Stimulated activated CD4-positive, alpha-beta T cell treated with anti-CD3 and anti-CD28 coated beads, Interleukin-12 subunit alpha, Interleukin-12 subunit beta, amount 100 ng/mL, for 48 hours (primary cell): Measurements from ENCODE around the gene MORC3.
A peak's percentile ranks its signal among the peaks of the same experiment; 100 is the strongest.
"Not testable (repeated sequence)": the region's sequence is repeated elsewhere in the genome, so short reads cannot be mapped to it uniquely, and the experiment has no call there.

Source experiments
- DNase-seq, 3 donors: peaks; one replicate each; pipeline ENCODE4 v3.0.0-alpha.2; 2020; ENCODE audit warnings: low read depth in 2 of 3, low spot score in 1 of 3

The MORC3 gene

DNA sequence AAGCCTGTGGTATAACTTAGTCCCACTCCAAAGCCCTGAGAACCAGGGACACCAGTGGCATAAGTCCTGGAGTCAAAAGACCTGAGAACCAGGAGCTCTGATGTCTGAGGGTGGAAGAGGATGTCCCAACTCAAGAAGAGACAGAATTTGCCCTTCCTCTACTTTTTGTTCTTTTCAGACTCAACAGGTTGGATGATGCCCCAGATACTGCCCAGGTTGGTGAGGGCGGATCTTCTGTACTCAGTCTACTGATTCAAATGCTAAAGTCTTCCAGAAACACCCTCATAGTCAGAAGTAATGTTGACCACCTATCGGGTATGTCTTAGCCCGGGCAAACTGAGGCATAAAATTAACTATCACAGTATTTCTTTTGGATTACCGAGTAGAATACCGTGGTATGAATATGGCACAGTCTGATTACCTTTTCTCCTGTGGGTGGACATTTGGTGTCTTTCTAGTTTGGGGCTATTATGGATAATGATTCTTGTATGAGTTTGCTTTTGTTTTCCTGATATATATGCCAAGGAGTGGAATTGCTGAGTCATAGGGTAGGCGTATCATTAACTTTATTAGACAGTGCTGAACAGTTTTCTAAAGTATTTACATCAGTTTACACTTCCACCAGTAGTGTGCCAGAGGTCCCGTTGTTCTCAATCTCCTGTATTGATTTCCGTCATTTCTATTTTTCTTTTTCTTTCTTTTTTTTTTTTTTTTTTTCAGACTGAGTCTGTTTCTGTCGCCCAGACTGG is 62.0 kb downstream of the MORC3 start:
- DNase-seq = no peak

DNA sequence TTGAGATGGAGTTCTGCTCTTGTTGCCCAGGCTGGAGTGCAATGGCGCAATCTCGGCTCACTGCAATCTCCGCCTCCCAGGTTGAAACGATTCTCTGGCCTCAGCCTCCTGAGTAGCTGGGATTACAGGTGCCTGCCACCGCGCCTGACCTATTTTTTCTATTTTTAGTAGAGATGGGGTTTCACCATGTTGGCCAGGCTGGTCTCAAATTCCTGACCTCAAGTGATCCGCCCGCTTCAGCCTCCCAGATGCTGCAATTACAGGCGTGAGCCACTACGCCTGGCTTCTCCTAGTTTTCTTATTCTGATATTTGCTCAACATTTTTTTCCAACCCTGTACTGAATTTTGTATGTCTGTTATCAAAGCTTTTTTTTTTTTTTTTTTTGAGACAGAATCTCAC is 62.7 kb downstream of the MORC3 start:
- not testable (repeated sequence) for DNase-seq

DNA sequence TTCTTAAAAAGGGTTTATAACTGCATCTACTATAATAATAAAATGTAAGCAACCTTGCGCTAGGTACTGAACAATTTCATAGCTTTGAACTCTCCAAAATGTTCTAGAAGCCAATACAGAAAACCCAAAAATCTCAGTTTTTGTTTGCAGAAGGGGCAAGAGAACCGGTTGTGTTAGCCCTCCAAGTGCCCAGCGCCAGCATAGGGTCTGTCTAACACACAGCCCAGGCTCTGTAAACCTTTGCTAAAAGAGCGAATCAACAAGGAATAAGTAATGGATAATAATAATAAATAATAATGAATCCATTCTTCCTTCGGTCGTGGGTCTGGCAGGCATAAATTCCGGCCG is 64.9 kb downstream of the MORC3 start:
- DNase-seq = no peak

DNA sequence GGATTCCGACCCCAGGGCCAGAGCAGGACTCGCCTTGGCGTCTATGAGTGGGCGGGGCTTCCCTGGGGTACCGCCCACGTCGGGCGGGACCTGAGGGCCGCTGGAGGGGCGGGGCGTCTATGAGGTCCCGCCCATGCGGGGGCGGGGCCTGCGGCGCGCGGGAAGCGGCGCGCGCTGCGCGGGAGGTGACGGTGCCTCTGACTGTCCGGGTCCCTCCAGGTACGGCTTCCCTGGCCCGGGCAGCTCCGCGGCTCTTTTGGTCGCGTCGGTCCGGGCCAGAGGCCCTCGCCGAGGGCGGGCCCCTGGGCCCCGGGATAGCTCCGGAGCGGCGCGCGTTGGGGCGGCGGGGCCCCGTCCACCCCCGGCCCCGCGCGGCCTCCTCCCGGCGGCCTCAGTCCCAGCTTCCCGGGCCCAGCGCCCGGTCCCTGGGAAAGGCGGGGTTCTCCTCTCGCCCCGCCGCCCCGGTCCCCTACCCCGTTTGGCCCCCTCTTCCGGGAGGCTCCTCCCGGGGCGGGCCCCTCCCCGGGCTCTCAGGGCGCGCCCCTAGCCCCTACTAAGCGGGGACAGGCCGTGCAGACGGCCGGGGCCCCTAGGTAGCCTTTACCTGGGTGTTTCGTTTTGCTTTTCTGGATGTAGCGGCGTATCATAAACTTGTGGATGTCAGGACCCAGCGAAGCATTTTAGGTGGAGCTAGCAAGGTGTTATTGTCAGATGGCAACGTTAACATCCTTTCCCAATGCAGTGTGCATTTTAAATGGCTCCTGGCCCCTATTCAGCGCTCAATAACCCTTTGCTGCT is 65.4 kb downstream of the MORC3 start, which contains the start of gene CHAF1B:
TSS of gene CHAF1B (plus strand) at position 160 of the 798 bp plus-strand sequence. CDS start 745 bp downstream, outside the sequence.
- peak; percentile 63 to 82 (median 77) for DNase-seq

DNA sequence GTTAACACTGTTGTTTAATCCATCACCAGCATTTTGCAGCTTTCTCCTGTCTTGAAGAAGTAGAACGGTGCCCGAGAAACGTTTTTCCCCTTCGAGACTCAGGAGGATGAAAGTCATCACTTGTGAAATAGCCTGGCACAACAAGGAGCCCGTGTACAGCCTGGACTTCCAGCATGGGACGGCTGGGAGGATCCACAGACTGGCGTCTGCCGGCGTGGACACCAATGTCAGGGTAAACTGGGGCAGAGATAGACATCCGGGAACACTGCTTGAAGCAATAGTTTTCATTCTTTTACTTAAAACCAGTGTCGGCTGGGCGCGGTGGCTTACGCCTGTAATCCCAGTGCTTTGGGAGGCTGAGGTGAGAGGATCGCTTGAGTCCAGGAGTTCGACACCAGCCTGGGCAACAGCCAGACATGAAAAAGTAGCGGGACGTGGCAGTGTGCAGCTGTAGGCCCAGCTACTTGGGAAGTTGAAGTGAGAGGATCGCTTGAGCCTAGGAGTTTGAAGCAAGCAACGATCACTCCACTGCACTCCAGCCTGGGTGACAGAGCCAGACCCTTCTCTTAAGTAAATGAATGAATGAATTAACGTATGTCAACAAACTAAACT is 66.1 kb downstream of the MORC3 start:
- DNase-seq = no peak

DNA sequence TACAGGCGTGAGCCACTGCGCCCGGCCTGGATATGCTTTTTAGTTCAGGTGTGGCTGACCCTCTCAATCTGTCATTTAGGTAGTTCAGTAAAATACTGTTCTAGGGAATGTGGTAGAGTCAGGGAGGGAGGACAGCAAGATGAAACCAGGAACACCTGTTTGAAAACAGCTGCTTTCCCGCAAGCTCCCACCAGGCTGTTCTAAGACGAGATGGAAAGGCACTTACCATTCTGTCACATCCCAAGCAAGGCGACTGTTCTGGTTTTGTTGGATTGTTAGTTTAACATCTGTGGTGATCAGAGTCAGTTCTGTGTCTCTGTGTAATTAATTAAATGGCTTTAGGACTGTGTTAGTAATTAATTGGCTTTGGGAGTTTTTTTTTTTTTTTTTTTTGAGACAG is 68.1 kb downstream of the MORC3 start:
- DNase-seq = no peak

DNA sequence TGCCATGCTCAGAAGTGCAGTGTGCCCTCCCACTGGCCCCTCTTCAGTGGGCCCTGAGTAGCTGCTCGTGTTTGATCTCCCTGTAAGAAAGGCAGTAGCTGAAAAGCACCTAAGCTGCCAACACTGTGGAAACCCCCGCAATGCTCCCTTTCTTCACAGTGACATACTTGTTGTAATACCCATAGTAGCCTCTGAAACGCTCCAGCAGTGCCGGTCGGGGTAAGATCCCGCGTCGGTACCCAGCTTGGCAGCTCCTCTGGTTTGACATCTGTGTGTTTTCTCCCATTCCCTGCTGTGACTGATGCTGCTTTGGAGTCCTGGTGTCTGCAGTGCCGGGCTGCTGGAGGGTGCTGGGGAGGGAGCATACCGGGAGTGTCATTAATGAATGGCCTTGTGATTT is 68.8 kb downstream of the MORC3 start:
- DNase-seq = no peak

DNA sequence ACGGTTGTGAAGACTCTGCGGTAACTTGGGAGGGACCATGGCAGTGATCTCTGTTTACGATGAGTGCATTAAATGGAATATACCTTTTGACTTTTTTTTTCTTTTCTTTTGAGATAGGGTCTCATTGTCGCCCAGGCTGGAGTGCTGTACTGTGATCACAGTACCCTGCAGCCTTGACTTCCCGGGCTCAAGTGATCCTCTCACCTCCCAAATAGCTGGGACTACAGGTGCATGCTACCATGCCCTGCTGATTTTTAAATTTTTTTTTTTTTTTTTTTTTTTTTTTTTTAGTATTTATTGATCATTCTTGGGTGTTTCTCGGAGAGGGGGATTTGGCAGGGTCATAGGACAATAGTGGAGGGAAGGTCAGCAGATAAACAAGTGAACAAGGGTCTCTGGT is 71.7 kb downstream of the MORC3 start:
- DNase-seq = not testable (repeated sequence)

DNA sequence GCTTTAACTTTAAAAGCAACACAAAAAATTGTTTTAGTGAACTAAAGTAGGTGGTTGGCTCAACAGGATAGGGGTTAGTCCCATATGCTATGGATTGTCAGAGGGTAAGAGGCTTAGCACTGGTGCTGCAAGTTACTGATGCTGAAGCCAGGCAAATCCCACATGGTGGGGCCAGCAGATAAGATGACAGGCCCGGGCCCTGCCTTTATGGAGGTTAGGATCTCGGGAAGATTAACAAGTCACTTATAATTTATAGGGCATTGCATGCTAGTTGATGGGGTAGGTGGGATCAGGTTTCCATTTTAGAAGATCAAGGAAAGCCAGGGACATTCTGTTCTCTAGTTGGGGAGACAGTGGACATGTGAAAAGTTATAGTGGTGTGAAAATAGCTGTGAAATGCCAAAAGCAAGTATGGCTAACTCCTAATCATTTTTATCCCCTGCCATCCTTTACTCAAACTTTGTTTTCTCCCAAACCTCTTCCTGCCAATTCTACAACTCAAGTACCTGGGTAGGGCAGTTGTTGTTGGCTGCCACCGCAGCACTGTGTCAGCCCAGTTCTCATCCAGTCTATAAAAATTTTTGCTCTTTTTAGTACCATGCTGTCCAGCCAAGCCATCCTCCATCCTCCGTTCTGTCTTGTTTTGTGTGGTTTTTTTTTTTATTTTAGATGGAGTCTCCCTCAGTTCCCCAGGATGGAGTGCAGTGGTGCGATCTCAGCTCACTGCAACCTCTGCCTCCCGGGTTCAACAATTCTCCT is 75.5 kb downstream of the MORC3 start:
- DNase-seq = no peak

DNA sequence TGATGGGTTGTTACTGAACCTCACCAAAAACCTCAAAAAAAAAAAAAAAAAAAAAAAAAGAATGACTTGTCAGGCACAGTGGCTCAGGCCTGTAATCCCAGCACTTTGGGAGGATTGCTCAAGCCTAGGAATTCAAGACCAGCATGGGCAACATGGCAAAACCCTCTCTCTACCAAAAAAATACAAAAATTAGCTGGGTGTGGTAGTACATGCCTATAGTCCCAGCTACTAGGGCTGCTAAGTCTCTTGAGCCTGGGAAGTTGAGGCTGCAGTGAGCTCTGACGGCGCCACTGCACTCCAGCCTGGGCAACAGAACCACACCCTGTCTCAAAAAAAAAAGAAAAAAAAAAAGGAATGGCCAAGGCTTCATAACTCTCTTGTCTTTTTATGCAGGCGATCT is 76.3 kb downstream of the MORC3 start:
- no peak for DNase-seq

DNA sequence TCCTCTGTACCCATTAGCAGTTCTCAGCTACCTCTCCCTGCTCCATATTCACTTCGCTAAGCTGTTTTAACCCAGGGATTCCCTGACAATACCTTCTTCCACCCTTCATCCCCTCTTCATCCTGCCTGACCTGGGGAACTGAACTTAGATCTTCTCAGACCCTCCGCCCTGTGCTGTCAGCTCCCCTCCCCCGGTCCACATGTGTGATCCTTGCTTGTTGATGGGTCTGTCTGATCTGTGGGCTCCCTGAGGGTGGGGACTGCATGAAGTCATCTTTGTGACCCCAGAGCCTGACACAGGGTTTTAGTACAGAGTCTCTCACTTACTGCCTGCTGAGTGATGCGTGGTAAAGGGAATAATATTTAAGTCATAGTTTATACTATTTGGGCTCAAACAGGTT is 77.0 kb downstream of the MORC3 start:
- no peak for DNase-seq

DNA sequence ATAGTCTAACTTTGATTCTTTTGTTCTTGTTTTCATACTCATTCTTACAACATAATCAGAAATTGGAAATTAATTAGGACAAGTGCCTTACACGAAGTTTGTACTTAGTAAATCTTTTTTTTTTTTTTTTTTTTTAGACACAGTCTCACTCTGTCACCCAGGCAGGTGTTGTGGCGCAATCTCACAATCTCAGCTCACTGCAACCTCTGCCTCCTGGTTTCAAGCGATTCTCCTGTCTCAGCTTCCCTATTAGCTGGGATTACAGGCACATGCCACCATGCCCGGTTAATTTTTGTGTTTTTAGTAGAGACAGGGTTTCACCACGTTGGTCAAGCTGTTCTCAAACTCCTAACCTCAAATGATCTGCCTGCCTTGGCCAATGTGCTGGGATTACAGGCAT is 77.6 kb downstream of the MORC3 start:
- DNase-seq = no peak

DNA sequence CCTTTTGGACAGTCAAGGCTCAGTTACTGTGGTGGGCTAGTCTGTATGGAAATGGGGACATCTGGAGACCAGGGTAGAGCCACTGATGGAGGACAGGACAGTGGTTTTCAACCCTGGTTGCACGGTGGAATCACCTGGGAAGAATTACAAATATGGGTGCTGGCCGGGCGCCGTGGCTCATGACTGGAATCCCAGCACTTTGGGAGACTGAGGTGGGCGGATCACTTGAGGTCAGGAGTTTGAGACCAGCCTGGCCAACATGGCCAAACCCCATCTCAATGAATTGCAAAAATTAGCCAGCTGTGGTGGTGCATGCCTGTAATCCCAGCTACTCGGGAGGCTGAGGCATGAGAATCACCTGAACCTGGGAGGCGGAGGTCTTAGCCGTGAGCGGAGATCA is 79.7 kb downstream of the MORC3 start:
- not testable (repeated sequence) for DNase-seq

DNA sequence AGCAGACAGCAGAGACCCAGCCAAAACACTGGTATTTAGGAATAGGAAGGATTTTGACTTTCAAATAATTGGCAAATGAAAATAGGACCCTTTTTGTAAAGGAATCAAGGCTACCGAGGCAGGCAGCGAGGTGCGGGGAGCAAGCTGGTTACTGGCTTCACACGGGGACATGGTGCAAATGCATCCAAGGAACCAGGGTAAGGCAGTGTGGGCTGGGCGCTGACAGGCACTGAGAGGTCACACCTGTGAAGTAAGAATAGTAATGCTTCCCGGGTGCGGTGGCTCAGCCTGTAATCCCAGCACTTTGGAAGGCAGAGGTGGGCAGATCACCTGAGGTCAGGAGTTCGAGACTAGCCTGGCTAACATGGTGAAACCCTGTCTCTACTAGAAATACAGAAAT is 80.7 kb downstream of the MORC3 start:
- no peak for DNase-seq

DNA sequence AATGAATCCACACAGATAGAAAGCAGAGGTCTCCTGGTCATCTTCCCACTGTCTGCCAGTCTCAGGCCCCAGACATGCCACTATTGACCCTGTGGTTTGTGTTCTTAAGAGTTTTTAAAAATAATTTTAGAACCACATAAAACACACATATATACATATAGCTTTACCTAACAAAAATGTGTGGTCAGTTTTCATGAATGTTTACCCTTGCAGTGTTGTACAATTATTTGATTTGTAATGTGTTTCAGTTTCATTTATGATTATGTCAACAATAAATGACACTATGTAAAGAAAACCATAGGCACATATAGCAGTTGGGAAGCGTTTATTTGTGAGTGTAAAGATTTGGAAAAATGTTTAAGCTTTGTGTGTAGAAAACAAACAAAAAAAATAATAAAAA is 82.3 kb downstream of the MORC3 start:
- DNase-seq = no peak

DNA sequence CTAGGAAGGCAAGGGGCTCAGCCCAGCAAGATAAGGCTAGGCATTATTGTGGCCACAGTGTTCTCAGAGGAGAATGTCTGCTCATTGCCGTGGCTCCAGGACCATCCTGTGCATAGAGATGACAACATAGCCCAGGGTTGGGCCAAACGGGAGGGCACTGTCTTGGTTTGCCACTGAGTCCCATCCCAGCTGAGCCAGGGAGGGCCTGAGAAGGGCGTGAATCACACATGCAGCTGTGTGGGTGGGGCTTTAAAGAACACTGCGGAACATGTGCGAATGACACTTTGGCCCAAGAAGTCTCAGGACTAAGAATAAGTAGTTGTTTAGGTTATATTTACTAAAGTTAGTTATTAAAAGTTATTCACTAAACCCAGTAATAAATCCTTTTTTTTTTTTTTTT is 83.7 kb downstream of the MORC3 start:
- no peak for DNase-seq

DNA sequence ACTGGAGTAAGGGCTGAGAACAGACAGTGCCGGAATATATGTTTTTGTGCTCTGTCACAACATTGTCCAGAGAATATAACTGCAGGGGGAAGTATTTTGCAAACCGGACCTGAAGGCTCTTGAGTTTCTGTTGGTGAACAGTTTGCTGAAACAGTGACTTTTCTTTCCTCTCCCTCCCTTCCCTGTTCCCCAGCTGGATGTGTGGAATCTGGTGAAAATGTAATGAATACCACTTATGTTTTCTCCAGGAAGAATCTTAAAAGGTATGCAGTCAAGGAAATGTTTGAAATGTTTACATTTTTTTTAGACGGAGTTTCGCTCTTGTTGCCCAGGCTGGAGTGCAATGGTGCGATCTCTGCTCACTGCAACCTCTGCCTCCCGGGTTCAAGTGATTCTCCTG is 88.6 kb downstream of the MORC3 start:
- no peak for DNase-seq

DNA sequence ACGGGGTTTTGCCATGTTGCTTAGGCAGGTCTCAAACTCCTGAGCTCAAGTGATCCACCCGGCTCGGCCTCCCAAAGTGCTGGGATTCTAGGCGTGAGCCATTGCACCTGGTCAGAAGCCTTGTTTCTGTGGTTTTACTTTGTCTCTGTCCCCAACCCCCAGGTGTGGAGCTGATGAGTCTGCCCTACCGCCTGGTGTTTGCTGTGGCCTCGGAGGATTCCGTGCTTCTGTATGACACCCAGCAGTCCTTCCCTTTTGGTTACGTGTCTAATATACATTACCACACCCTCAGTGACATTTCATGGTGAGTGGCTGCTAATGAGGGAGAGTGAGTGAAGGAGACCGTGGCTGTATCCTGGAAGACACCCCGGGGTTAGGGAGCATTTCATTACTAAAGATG is 91.3 kb downstream of the MORC3 start:
- DNase-seq = no peak

DNA sequence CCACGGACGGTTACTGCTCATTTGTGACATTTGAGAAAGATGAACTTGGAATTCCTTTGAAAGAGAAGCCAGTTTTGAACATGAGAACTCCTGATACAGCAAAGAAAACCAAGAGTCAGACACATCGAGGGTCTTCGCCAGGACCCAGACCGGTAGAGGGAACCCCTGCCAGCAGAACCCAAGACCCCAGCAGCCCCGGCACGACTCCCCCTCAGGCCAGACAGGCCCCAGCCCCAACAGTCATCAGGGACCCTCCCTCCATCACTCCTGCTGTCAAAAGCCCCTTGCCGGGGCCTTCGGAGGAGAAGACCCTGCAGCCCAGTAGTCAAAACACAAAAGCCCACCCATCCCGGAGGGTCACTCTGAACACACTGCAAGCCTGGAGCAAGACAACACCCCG is 92.9 kb downstream of the MORC3 start:
- no peak for DNase-seq

DNA sequence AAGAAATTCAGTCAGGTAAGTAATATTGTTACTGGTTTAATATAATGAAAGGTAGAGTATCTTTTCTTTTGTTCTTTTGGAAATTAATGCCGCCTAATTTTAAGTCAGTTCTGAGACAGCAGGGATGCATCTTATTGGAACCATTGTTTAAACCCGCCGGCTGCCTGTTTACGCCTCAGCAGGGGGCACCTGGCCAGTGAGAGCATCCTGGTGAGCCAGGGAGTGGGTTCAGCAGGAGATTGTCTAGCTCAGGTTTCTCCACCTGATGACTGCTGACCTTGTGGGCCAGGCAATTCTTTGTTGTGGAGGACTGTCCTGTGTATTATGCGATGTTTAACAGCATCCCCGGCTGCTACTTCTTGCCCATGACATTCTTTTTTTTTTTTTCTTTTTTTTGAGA is 95.4 kb downstream of the MORC3 start:
- no peak for DNase-seq

DNA sequence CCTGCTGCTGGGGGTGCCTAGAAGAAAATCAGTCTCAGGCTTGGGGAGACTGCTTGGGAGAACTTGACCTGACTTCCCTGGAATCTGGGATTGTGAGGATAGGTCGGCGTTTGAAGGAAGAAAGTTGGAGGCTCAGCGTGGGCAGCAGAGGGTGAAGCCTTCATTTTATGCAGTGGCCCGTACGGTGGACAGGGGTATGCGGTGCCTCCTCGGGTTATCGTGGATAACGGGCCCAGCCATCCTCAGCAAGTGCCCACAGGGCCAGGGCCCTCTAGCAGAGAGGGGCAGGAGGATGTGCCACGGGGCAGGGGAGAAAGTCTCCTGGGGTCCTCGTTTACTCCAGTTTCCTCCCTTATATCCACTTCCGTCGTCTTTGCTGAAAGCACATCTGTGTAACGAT is 99.2 kb downstream of the MORC3 start:
- no peak for DNase-seq

DNA sequence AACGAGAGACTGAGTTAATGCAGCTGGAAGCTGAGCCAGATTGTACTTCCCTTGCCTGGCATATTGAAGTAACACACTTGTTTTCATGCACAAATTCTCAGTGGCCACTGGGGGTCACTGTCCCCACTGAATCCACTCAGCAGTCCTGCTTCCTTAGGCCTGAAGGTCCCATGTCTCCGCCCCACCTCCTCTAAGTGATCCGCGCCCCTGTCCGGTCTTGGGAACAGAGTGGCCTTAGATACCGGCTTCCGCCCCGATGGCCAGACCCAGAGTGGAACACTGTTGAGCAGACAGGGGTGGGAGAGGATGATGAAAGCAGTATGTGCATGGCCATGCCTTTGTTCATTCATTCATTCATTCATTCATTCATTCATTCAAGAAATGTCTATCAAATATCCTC is 100.0 kb downstream of the MORC3 start:
- DNase-seq = peak in 2 of 3 donors; percentile 25 to 30
